Smooth muscle cell of bladder (primary cell): ENCODE measurements around the gene POLR3A. TPM values are rescaled to one million over a fixed set of nuclear protein-coding genes. Genes with fewer than 3 reads are reported as not detected.

ENCODE experiments used
- total RNA-seq: library from RNA; depleted of rRNA; stranded (reverse); fragments of >200 nt; gene quantifications from 2 replicates; pipeline ENCODE4 v1.2.3, GENCODE V29; 2014

POLR3A gene
- 12.5 and 13.0 TPM in 2 replicates for total RNA-seq

GRCh38 chr10:78029269-78030226 is at the start of gene POLR3A:
POLR3A (minus strand) TSS chr10:78029515; CDS start chr10:78029407, 108 bp downstream.

GRCh38 chr10:78033637-78034470 is 4.5 kb upstream of the POLR3A start, which contains the start of gene RPS24:
RPS24 (plus strand) TSS chr10:78033863; CDS start chr10:78033902, 39 bp downstream.

GRCh38 chr10:77926566-77927401 is 102.5 kb downstream of the POLR3A start, which contains the start of gene DLG5:
DLG5 (minus strand) TSS chr10:77926755; CDS start chr10:77926520, 235 bp downstream.

Other genes with a start within 250 kb of the POLR3A start
- gene DLG5, start 102.8 kb downstream of the POLR3A start, total RNA-seq: 21.9 and 37.8 TPM in 2 replicates
- 3,143 and 3,273 TPM in 2 replicates for gene RPS24, start 4.3 kb upstream of the POLR3A start, total RNA-seq